ENCODE data around the gene ADNP2.

ADNP2 gene

DNA sequence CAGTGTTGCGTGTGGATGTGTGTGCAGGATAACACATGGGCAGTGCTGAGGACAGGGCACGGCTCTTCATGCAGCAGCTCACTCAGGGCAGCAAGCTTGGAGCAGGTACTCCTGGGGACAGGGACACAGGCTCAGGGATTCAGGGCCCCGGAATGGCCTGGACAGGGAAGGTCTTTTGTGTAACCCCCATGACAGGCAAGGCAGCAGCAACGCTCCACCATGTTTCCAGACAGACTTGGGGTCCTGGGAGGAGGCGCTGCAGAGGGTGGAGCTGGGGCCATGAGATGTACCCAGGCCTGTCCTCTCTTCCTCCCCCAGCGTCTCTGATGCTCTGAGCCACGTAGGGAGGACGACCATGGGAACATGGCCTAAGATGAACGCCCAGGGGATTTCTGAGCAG lies 58.3 kb downstream of the ADNP2 start:
- no peak for DNase-seq (ENCODE audit: insufficient read length)
- FAIRE-seq = no peak
- TF ChIP-seq TAF1 (IDR thresholded peaks at IDR 0.05; ENCODE audit: borderline replicate concordance, low read depth, low read length) = no peak
- TF ChIP-seq POLR2AphosphoS5 (IDR thresholded peaks at IDR 0.05; ENCODE audit: low read depth, low read length) = no peak
- no peak for TF ChIP-seq POLR2A (IDR thresholded peaks at IDR 0.05; ENCODE audit: low read depth, low read length)

DNA sequence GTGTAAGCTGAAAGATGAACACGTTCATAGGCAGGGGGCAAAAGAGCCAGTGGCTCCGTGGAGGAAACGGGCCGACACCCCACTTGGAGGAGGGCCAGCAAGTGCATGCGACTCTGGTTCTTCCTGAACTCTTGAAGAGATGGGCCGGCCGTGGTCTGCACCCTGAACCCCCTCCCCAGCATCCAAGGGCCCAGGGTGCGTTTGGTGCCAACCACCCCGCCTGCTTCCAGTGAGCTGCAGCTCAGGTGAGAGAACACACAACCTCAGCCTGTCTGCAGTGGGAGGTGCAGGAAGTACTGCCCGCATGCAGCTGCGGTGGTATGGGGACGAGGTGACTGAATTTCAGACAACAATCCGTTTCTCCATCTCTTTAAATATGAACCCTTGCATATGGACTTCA lies 58.9 kb downstream of the ADNP2 start:
- no peak for FAIRE-seq
- no peak for TF ChIP-seq POLR2AphosphoS5 (IDR thresholded peaks at IDR 0.05; ENCODE audit: low read depth, low read length)
- TF ChIP-seq TAF1 (IDR thresholded peaks at IDR 0.05; ENCODE audit: borderline replicate concordance, low read depth, low read length) = no peak
- no peak for TF ChIP-seq POLR2A (IDR thresholded peaks at IDR 0.05; ENCODE audit: low read depth, low read length)
- DNase-seq (ENCODE audit: insufficient read length) = no peak

DNA sequence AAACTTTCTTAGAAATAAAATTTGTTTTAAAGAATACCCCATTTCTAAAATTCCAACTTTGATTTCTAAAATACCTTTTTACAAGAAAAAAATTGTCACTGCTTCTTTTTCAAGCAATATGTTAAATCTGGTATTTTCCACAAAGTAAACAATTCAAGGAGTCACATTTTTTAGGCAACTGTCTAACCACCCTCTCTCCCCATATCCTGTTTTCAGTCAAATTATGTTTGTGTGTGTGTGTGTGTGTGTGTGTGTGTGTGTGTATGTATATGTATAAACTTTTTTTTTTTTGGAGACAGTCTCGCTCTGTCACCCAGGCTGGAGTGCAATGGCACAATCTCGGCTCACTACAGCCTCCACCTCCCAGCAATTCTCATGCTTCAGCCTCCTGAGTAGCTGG lies 59.3 kb downstream of the ADNP2 start:
- no peak for FAIRE-seq
- TF ChIP-seq POLR2AphosphoS5 (IDR thresholded peaks at IDR 0.05; ENCODE audit: low read depth, low read length) (no peak), POLR2A (IDR thresholded peaks at IDR 0.05; ENCODE audit: low read depth, low read length) (no peak), TAF1 (IDR thresholded peaks at IDR 0.05; ENCODE audit: borderline replicate concordance, low read depth, low read length) (no peak)
- no peak for DNase-seq (ENCODE audit: insufficient read length)

DNA sequence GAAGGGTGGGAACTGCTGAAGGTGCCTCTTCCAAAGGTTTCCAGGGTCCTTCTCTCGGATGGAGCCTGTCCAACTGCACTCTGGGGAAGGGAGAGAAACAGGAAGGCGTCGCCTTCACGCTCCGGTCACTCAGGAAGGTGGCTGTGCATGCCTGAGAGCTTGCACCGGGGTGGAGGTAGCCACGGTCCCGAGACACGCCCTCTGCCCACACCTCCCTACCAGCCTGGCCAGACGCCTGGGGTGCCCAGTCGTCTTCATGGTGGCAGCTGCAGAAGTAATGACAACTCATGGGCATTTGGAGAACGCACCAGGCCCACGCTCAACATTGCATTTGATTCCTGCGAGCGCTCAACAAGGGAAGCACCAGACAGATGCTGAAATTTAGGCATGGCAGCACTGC lies 59.9 kb downstream of the ADNP2 start:
- no peak for FAIRE-seq
- TF ChIP-seq TAF1 (IDR thresholded peaks at IDR 0.05; ENCODE audit: borderline replicate concordance, low read depth, low read length) (no peak), POLR2AphosphoS5 (IDR thresholded peaks at IDR 0.05; ENCODE audit: low read depth, low read length) (no peak), POLR2A (IDR thresholded peaks at IDR 0.05; ENCODE audit: low read depth, low read length) (no peak)

DNA sequence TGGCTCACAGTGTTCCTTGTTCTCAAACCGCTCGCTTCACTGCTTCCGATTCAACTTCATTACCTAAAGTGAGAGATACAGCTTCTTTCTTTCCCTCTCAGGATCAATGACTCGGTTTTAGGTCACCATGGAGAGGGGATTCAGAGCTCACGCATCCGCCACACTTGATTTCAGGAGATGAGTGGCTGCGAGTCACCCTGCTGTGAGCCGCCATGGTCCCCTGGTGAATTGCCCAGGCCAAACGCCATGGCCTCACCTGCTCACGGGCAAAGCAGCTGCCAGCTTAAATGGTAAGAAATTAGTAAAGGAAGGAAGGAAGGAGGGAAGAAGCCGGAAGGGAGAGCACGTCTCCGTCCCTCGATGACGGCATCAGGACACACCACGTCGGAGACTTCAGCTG lies 60.5 kb downstream of the ADNP2 start:
- FAIRE-seq = no peak
- no peak for TF ChIP-seq TAF1 (IDR thresholded peaks at IDR 0.05; ENCODE audit: borderline replicate concordance, low read depth, low read length)
- TF ChIP-seq POLR2A (IDR thresholded peaks at IDR 0.05; ENCODE audit: low read depth, low read length) = no peak
- no peak for TF ChIP-seq POLR2AphosphoS5 (IDR thresholded peaks at IDR 0.05; ENCODE audit: low read depth, low read length)
- no peak for DNase-seq (ENCODE audit: insufficient read length)

More for the DNA sequence above, 59.9 kb downstream of the ADNP2 start:
- no peak for DNase-seq (ENCODE audit: insufficient read length)

DNA sequence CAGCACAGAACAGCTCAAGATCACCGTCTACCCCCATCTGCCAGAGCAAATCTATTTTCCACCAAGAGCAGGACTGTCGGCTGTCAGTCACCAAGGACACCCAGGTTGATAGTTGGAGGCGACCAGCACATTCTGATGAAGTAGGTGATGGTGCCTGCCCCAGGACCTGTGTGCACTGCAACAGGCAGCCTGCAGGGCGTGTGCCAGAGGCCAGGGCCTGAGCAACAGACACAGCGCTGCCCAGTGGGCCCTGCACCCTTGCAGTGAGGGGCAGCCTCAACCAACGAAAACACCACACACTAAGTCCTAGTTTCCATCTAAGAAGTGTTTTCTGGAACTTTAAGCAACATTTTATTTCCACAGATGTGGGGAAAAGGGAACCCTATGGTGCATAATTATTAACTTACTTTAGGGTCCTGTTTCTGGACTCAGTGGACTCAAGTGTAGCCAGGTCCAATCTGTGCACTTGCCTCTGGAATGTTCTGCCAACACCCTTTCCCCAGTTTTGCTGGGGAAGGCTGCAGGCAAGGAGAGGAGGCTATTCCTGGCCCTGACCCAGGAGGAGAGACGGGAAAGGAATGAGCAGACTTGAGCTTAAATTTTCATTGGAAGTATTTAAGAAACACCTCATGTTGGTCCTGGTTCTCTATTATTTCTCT lies 61.5 kb downstream of the ADNP2 start:
- FAIRE-seq (no peak), DNase-seq (ENCODE audit: insufficient read length) (no peak)
- no peak for TF ChIP-seq TAF1 (IDR thresholded peaks at IDR 0.05; ENCODE audit: borderline replicate concordance, low read depth, low read length)
- TF ChIP-seq POLR2A (IDR thresholded peaks at IDR 0.05; ENCODE audit: low read depth, low read length) = no peak
- no peak for TF ChIP-seq POLR2AphosphoS5 (IDR thresholded peaks at IDR 0.05; ENCODE audit: low read depth, low read length)

DNA sequence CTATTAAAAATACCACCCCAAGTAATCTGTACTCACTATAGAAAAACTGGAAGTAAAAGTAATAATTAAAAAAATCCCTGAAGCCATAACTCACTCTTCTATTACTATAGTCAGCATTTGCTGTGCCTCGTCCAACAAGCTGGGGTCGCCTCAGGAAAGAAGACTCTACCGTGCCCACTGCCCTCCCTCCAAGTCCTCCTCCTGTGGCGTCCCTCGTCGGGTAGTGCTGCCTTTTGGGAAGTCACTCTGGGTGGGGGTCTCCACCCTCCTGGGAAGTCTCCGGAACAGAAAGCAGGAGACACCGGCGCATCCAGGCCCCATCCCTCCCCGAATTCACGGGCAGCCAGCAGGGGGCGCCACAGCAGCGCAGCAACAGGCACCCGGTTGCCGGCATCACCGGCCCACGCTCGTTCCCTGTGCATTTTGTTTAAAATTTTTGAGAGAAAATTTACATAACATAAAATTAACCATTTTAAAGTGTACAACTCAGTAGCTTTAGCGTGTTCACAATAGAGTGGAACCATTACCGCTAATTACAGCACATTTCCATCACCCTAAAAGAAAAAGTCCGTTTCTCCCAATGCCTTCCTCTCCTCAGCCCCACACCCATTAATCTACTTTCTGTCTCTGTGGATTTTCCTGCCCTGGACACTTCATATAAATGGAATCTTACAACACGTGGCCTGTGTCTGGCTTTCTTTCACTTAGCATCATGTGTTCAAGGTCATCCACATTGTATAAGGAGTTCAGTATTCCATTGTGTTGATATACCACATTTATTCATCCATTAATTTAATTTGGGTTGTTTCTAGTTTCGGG lies 62.2 kb downstream of the ADNP2 start:
- no peak for TF ChIP-seq POLR2A (IDR thresholded peaks at IDR 0.05; ENCODE audit: low read depth, low read length)
- TF ChIP-seq POLR2AphosphoS5 (IDR thresholded peaks at IDR 0.05; ENCODE audit: low read depth, low read length) = no peak
- no peak for TF ChIP-seq TAF1 (IDR thresholded peaks at IDR 0.05; ENCODE audit: borderline replicate concordance, low read depth, low read length)
- FAIRE-seq (no peak), DNase-seq (ENCODE audit: insufficient read length) (peak; percentile 75)

DNA sequence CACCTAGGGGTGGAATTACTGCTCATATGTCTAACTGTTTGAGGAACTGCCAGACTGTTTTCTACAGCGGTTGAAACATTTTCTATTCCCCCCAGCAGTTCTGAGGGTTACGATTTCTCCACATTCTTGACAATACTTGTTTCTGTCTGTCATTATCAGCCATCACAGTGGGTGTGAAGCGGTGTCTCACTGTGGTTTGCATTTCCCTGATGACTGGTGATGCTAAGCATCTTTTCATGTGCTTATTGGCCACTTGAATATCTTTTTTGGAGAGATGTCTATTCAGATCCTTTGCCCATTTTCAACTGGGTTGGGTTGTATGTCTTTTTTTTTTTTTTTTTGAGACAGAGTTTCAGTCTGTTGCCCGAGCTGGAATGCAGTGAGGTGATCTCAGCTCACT lies 63.0 kb downstream of the ADNP2 start:
- FAIRE-seq (no peak), DNase-seq (ENCODE audit: insufficient read length) (no peak)
- TF ChIP-seq TAF1 (IDR thresholded peaks at IDR 0.05; ENCODE audit: borderline replicate concordance, low read depth, low read length) (no peak), POLR2A (IDR thresholded peaks at IDR 0.05; ENCODE audit: low read depth, low read length) (no peak), POLR2AphosphoS5 (IDR thresholded peaks at IDR 0.05; ENCODE audit: low read depth, low read length) (no peak)

DNA sequence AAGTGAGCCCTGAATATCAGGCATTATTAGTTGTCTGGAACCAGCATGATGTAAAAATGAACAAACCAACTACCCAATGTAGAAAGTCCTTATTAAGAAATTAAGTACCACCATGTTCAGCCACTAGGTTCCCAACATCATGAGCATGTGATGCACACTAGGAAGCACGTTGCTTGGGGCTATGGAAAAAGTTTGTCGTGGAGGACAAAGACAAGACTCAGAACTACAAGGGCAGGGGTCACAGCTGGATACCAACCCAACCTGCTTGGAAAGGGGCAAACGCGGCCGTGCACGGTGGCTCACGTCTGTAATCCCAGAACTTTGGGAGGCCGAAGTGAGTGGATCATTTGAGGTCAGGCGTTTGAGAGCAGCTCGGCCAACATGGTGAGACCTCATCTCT lies 64.0 kb downstream of the ADNP2 start:
- no peak for FAIRE-seq

DNA sequence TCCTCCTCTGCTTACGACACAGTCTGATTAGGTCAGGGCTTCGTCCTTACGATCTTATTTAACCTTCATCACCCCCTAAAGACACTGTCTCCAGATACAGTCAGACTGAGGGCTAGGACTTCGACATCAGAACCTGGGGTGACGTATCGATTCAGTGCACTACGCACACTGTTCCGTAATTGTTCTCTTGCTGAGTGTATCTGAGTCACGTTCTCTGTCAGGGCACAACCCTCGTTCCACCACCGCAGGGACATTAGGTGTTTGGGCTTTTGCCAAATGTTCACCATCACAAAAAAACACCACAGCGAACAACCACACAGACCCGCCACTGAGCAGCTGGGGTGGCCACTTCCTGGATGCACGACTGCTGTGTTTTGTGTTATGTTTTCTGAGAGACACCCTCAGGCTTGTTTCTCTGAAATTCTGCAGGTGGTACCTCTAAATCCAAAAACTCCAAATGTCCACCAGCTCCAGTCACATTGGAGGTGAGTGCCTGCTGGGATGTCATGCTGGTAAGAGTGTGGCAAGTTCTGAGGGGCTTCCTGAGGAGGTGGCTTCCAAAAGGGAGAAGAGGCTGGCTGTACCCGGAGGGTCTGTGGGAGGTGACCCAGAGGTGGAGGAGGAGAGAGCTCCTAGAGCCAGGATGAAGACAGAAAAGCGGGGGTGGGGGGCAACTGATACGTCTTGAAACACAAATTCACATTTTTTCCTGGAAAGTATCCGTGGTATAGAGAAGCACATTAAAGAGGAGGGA lies 66.6 kb downstream of the ADNP2 start:
- DNase-seq (ENCODE audit: insufficient read length) (no peak), FAIRE-seq (no peak)
- TF ChIP-seq TAF1 (IDR thresholded peaks at IDR 0.05; ENCODE audit: borderline replicate concordance, low read depth, low read length) (no peak), POLR2AphosphoS5 (IDR thresholded peaks at IDR 0.05; ENCODE audit: low read depth, low read length) (no peak), POLR2A (IDR thresholded peaks at IDR 0.05; ENCODE audit: low read depth, low read length) (no peak)

More for the DNA sequence above, 64.0 kb downstream of the ADNP2 start:
- TF ChIP-seq POLR2A (IDR thresholded peaks at IDR 0.05; ENCODE audit: low read depth, low read length) (no peak), POLR2AphosphoS5 (IDR thresholded peaks at IDR 0.05; ENCODE audit: low read depth, low read length) (no peak), TAF1 (IDR thresholded peaks at IDR 0.05; ENCODE audit: borderline replicate concordance, low read depth, low read length) (no peak)
- no peak for DNase-seq (ENCODE audit: insufficient read length)

DNA sequence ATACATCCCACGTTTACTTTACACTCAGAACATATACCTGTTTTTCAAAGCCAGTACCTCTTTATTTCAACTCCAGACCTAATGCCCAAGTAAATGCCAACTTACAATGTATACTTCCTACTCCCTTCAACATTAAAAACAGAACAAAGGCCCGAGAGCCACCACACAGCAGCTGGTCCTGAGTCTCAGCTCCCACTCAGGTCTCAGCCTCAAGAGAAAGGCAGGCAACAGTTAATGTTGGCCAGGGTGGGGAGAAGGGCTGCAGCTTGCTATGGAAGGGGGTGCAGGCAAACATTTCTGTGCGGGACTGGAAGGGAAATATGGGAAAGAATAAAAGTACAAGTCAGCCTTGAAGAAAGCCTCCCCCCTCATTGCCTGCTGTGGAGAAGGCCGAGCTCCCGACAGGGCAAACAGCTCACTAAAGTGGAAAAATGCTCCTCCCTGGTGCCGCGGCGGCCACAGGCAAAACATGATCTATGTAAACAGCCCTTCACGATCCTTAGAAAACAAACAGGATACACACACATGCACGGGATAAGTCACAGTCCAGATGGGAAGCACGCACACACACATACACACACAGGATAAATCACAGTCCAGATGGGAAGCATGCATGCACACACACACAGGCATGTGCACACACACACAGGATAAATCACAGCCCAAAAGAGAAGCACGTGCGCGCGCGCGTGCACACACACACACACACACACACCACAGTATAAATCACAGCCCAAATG lies 67.4 kb downstream of the ADNP2 start:
- TF ChIP-seq POLR2A (IDR thresholded peaks at IDR 0.05; ENCODE audit: low read depth, low read length) = no peak
- TF ChIP-seq TAF1 (IDR thresholded peaks at IDR 0.05; ENCODE audit: borderline replicate concordance, low read depth, low read length) = no peak
- TF ChIP-seq POLR2AphosphoS5 (IDR thresholded peaks at IDR 0.05; ENCODE audit: low read depth, low read length) = no peak
- FAIRE-seq (no peak), DNase-seq (ENCODE audit: insufficient read length) (no peak)
